Thoracic aorta (tissue), 2 donors: ENCODE measurements around the gene MEIOB. TPM values are rescaled to one million over a fixed set of nuclear protein-coding genes. Genes with fewer than 3 reads are reported as not detected.

Experiments
- ATAC-seq: fragments of 150-250 bp; one replicate; pipeline ENCODE4 v1.8.0; 2017; ENCODE audit warnings: low read depth; ENCODE audit not compliant: insufficient number of reproducible peaks, low FRiP score
- DNase-seq: peaks from one replicate; pipeline ENCODE4 v3.0.0-alpha.2; 2020; ENCODE audit warnings: low spot score
- H3K27ac ChIP-seq, 2 donors: fragments of 200-600 bp; sonication (generic); 1 replicate in 1 of 2; 2 replicates in 1 of 2; pipeline ENCODE4 v1.5.1; 2016; ENCODE audit warnings: mild to moderate bottlenecking in 2 of 2, moderate library complexity in 2 of 2
- H3K27me3 ChIP-seq: fragments of 200-600 bp; sonication (generic); replicated peaks from 2 replicates; pipeline ENCODE4 v1.6.0; 2016; ENCODE audit warnings: mild to moderate bottlenecking; ENCODE audit not compliant: insufficient read depth
- H3K36me3 ChIP-seq: fragments of 200-600 bp; sonication (generic); one replicate; pipeline ENCODE4 v1.5.1; 2016
- H3K4me1 ChIP-seq, 2 donors: fragments of 200-600 bp; sonication (generic); 1 replicate in 1 of 2; 2 replicates in 1 of 2; pipeline versions ENCODE4 v1.5.1 to v1.6.0; 2016; ENCODE audit warnings: low read depth in 2 of 2, mild to moderate bottlenecking in 1 of 2; ENCODE audit not compliant: control insufficient read depth in 1 of 2
- H3K4me3 ChIP-seq: fragments of 200-600 bp; sonication (generic); 2 replicates; pipeline ENCODE4 v1.5.1; 2016; ENCODE audit warnings: mild to moderate bottlenecking
- H3K9me3 ChIP-seq: fragments of 200-600 bp; sonication (generic); 2 replicates; pipeline ENCODE4 v1.5.1; 2016
- CTCF ChIP-seq: fragments of 200-600 bp; sonication (generic); IDR thresholded peaks from one replicate; pipeline ENCODE4 v1.5.1; 2019; ENCODE audit warnings: antibody characterized with exemption
- total RNA-seq, 2 donors: library from RNA; depleted of rRNA; stranded (reverse); fragments of >200 nt; gene quantifications; one replicate each; pipeline versions ENCODE4 v1.1.0 to v1.2.3, GENCODE V29; 2016

Gene MEIOB
- total RNA-seq, 2 donors from 2014 or later, result not detected

- Histone ChIP-seq H3K4me1 (no peaks in the 10 kb centered on the region), H3K36me3 (no peaks in the 10 kb centered on the region), H3K9me3 (no peaks in the 10 kb centered on the region), H3K27me3 (peaks cover 12% of the 10 kb centered on the region), H3K27ac (no peak overlapping the region), H3K4me3 (no peak overlapping the region)
- DNase-seq (no peak), ATAC-seq (no peak)
- TF ChIP-seq CTCF, result no peak
Observed at GRCh38 chr16:1917665-1918350, 45.8 kb upstream of the MEIOB start.

DNA sequence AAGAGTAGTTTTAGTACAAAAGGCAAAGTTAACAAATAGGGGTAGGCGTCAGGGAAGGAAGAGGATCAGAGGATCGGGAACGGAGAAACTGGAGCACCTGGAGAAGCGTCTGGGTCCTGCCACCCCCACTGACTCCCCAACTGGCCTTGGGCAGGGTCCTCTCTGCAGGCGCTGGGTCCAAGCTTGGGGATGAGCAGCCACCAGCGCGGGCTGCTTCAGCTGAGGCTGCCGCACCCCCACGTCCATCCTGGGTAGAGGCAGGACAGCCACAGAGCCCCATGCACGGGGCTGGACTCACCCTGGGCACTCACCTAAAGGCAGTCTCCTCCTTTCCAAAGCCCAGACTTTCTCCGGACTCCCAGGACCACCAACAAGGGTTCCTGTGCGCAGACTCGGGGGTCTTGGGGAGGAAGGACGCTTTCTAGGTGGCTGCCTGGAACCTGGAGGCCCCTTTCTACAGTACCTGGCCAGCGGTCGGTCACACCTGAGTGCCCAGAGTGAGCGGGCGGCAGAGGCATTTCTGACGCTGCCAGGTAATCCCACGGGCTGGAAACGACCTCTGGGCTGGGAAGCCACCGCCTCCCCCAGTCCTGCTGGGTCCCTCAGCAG lies 45.2 kb upstream of the MEIOB start:
- Histone ChIP-seq H3K27me3 (peaks cover 11% of the 10 kb centered on the region), H3K9me3 (no peaks in the 10 kb centered on the region)
- no peak for TF ChIP-seq CTCF

GRCh38 chr16:1916640-1916990 lies 44.7 kb upstream of the MEIOB start:
- no peaks in the 10 kb centered on the region for H3K9me3 ChIP-seq
- H3K4me1 ChIP-seq, result no peaks in the 10 kb centered on the region
- H3K27ac ChIP-seq, result no peak overlapping the region
- no peaks in the 10 kb centered on the region for H3K36me3 ChIP-seq
- DNase-seq (no peak), ATAC-seq (no peak)
- TF ChIP-seq CTCF, result no peak
- peaks cover 11% of the 10 kb centered on the region for H3K27me3 ChIP-seq
- no peak overlapping the region for H3K4me3 ChIP-seq

More for the DNA sequence above, 45.2 kb upstream of the MEIOB start:
- H3K4me3 ChIP-seq, result no peak overlapping the region
- H3K4me1 ChIP-seq, result no peaks in the 10 kb centered on the region
- H3K36me3 ChIP-seq, result no peaks in the 10 kb centered on the region
- DNase-seq (no peak), ATAC-seq (no peak)
- no peak overlapping the region for H3K27ac ChIP-seq

GRCh38 chr16:1915732-1916639 lies 44.0 kb upstream of the MEIOB start:
- ATAC-seq, result no peak
- Histone ChIP-seq H3K4me3 (no peak overlapping the region), H3K4me1 (no peaks in the 10 kb centered on the region), H3K27me3 (peaks cover 11% of the 10 kb centered on the region), H3K9me3 (no peaks in the 10 kb centered on the region), H3K27ac (no peak overlapping the region), H3K36me3 (no peaks in the 10 kb centered on the region)
- no peak for DNase-seq
- TF ChIP-seq CTCF, result no peak

DNA sequence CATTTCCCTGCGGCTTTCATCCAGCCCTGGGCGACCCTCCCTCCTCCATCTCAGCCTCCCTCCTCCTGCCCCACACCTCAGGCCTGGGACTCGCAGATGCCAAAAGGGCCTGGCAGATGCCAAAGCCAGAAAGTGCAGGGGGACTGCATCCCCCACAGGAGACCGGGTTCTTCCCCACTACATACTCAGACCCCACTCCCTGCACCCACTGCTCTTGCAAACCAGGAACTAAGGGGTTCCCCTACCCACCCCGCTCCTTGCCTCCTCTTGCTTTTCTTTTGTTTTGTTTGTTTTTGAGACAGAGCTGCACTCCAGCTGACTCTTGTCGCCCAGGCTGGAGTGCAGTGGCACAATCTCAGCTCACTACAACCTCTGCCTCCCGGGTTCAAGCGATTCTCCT lies 43.0 kb upstream of the MEIOB start:
- DNase-seq (no peak), ATAC-seq (no peak)
- Histone ChIP-seq H3K4me3 (no peak overlapping the region), H3K36me3 (no peaks in the 10 kb centered on the region), H3K9me3 (no peaks in the 10 kb centered on the region), H3K27ac (no peak overlapping the region), H3K27me3 (peaks cover 5% of the 10 kb centered on the region), H3K4me1 (no peaks in the 10 kb centered on the region)
- no peak for TF ChIP-seq CTCF
